ENCODE results near the gene MXD1. TPM values are rescaled to one million over a fixed set of nuclear protein-coding genes. Genes with fewer than 3 reads are reported as not detected.

MXD1 gene
- total RNA-seq, 1 experiment from 2014 or later = 6.5 TPM

DNA sequence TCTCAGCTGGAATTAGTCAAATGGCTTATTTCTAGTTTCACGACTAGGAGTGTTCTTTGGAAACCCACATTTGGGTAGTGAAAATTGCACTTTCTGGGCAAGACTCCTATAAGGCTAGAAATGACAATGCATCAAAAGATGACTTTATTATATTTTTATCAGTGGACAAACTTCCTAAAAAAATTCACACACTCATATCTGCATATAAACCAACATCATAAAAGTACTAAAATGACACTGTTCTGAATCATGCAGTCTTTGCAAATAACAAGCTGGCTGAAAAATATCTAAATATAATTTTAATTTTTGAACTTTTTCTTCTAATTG is 17.6 kb downstream of the MXD1 start:
- in situ Hi-C loops (cut with HindIII; ENCODE audit: low pct_unique_long_range_greater_than_20kb, low sequenced_read_pairs) = no loop called here
- POLR2A ChIA-PET = interaction anchor here (1.3 kb wide), 1 partner anchor 18 kb away, joined by 3 read pairs; the partner anchor contains the start of gene MXD1
- no TSS peak for BruUV-seq (replicated peaks)
- CTCF ChIA-PET = no interaction called here
- Histone ChIP-seq H3K4me3 (ENCODE audit: low read depth in 2 of 2, low read length in 2 of 2) (no peak overlapping the region), H3K36me3 (ENCODE audit: control insufficient read depth, insufficient read depth, low read length) (no peaks in the 10 kb centered on the region), H3K4me1 (ENCODE audit: control insufficient read depth, insufficient read depth, low read length) (0 out of 2 replicates have a peak, but pooled peaks cover 4% of the 10 kb centered on the region), H3K27me3 (ENCODE audit: control insufficient read depth, insufficient read depth, low read length) (no peaks in the 10 kb centered on the region), H3K27ac (ENCODE audit: low read length) (no peak overlapping the region), H3K9me3 (ENCODE audit: control insufficient read depth, insufficient read depth, low read depth, low read length) (no peaks in the 10 kb centered on the region)
- DNase-seq (ENCODE audit: low read depth, low spot score) (no peak), ATAC-seq (no peak)
- TF ChIP-seq SIN3A (IDR thresholded peaks at IDR 0.05; ENCODE audit: borderline replicate concordance, insufficient read depth, low read depth, low read length) (no peak), TCF7L2 (IDR thresholded peaks at IDR 0.05; ENCODE audit: low read depth, low read length) (no peak), POLR2AphosphoS5 (IDR thresholded peaks at IDR 0.05; ENCODE audit: low read depth, low read length) (no peak), REST (IDR thresholded peaks at IDR 0.05; ENCODE audit: insufficient read depth in 1 of 2, low read depth in 2 of 2, low read length in 1 of 2) (no peak)
- TF ChIP-seq, protein P1, sequence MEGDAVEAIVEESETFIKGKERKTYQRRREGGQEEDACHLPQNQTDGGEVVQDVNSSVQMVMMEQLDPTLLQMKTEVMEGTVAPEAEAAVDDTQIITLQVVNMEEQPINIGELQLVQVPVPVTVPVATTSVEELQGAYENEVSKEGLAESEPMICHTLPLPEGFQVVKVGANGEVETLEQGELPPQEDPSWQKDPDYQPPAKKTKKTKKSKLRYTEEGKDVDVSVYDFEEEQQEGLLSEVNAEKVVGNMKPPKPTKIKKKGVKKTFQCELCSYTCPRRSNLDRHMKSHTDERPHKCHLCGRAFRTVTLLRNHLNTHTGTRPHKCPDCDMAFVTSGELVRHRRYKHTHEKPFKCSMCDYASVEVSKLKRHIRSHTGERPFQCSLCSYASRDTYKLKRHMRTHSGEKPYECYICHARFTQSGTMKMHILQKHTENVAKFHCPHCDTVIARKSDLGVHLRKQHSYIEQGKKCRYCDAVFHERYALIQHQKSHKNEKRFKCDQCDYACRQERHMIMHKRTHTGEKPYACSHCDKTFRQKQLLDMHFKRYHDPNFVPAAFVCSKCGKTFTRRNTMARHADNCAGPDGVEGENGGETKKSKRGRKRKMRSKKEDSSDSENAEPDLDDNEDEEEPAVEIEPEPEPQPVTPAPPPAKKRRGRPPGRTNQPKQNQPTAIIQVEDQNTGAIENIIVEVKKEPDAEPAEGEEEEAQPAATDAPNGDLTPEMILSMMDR (IDR thresholded peaks at IDR 0.05) = no peak
- intact Hi-C loops (cut with micrococcal nuclease; ENCODE audit: unreplicated experiment) = no loop called here

DNA sequence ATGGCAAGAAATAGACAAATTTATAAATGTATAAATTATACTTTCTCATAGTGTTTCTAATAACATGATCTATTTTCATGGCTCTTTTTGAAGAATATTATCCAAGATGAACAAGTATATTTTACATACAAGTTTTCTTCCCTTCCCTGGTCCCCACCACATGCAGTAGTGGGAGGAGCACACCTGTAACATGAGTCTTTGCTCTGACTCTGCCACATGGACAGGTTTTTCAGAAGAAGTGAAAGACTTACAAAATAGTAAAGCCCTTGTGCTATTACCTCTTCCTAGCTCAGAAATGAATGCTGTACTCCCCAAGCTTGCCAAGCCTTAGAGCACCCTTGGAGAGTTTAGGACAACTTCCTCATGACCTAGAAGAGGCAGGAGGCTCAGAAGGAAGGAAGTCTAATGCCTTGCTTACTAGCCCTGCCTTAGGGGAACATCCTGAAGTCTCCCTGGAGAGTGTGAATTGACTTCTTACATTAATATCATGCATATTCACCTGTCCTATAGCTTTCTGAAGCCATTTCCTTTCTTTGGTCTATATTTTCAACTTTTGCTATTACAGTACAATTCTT is 18.4 kb downstream of the MXD1 start:
- no peak for TF ChIP-seq SIN3A (IDR thresholded peaks at IDR 0.05; ENCODE audit: borderline replicate concordance, insufficient read depth, low read depth, low read length)
- CTCF ChIA-PET = interaction anchor here (0.9 kb wide), 1 partner anchor 139 kb away, joined by 4 read pairs; no protein-coding TSS in a partner anchor
- no peak for ATAC-seq

More for the DNA sequence above, 18.4 kb downstream of the MXD1 start:
- in situ Hi-C loops (cut with HindIII; ENCODE audit: low pct_unique_long_range_greater_than_20kb, low sequenced_read_pairs) = no loop called here
- DNase-seq (ENCODE audit: low read depth, low spot score) = no peak
- Histone ChIP-seq H3K9me3 (ENCODE audit: control insufficient read depth, insufficient read depth, low read depth, low read length) (no peaks in the 10 kb centered on the region), H3K27ac (ENCODE audit: low read length) (no peak overlapping the region), H3K4me1 (ENCODE audit: control insufficient read depth, insufficient read depth, low read length) (0 out of 2 replicates have a peak, but pooled peaks cover 4% of the 10 kb centered on the region), H3K36me3 (ENCODE audit: control insufficient read depth, insufficient read depth, low read length) (no peaks in the 10 kb centered on the region), H3K27me3 (ENCODE audit: control insufficient read depth, insufficient read depth, low read length) (no peaks in the 10 kb centered on the region), H3K4me3 (ENCODE audit: low read depth in 2 of 2, low read length in 2 of 2) (no peak overlapping the region)
- intact Hi-C loops (cut with micrococcal nuclease; ENCODE audit: unreplicated experiment) = no loop called here
- BruUV-seq (replicated peaks) = no TSS peak
- POLR2A ChIA-PET = interaction anchor here (0.5 to 1.3 kb wide), 2 partner anchors 19 to 202 kb away, joined by 3 to 8 read pairs; partner anchors contain the start of gene MXD1
